ENCODE measurements around the gene ATP2B2. TPM values are rescaled to one million over a fixed set of nuclear protein-coding genes. Genes with fewer than 3 reads are reported as not detected.

The ATP2B2 gene
- total and polyA plus RNA-seq, 9 of the 15 experiments (the other 6 are each of a cell fraction or from before 2014, with no cell fraction given), result 0.06 TPM; not detected in 8

- TF ChIP-seq BACH1 (tag; IDR thresholded peaks at IDR 0.05) (no peak), ZBTB1 (CRISPR knock-in tag; IDR thresholded peaks at IDR 0.05; ENCODE audit: borderline replicate concordance, low read depth) (0 out of 2 replicates have a peak, but pooled peaks have one; percentile 33), NCOR1 (IDR thresholded peaks at IDR 0.05) (no peak), THRB (CRISPR knock-in tag; conservative IDR thresholded peaks at IDR 0.05) (no peak), RAD21 (CRISPR knock-in tag; conservative IDR thresholded peaks at IDR 0.05 in 1 of 2, IDR thresholded peaks at IDR 0.05 in 1 of 2) (peak; percentile 33 to 61; a peak in 3 of 4 replicates), NFE2L1 (tag; IDR thresholded peaks at IDR 0.05; ENCODE audit: borderline replicate concordance, low read depth) (no peak), HNRNPH1 (optimal IDR thresholded peaks at IDR 0.05; ENCODE audit: low read depth, low read length) (no peak), NFIX (CRISPR knock-in tag; IDR thresholded peaks at IDR 0.05; ENCODE audit: low read depth) (no peak), NRF1 (conservative IDR thresholded peaks at IDR 0.05 in 1 of 2, IDR thresholded peaks at IDR 0.05 in 1 of 2) (no peak), MTA1 (IDR thresholded peaks at IDR 0.05; ENCODE audit: borderline replicate concordance) (no peak), FOXA3 (CRISPR knock-in tag; conservative IDR thresholded peaks at IDR 0.05 in 1 of 2, IDR thresholded peaks at IDR 0.05 in 1 of 2) (0 out of 4 replicates have a peak, but pooled peaks of 1 of the 2 experiments have one; percentile 46), MTA3 (IDR thresholded peaks at IDR 0.05; ENCODE audit: borderline replicate concordance) (0 out of 2 replicates have a peak, but pooled peaks have one; percentile 5), ZNF644 (tag; IDR thresholded peaks at IDR 0.05; ENCODE audit: low read depth) (no peak), BMI1 (IDR thresholded peaks at IDR 0.05; ENCODE audit: low read length) (no peak), TCF7L2 (IDR thresholded peaks at IDR 0.05; ENCODE audit: low read depth, low read length) (no peak), U2AF1 (optimal IDR thresholded peaks at IDR 0.05; ENCODE audit: low read depth, low read length) (no peak), KAT7 (CRISPR knock-in tag; IDR thresholded peaks at IDR 0.05; ENCODE audit: borderline replicate concordance) (0 out of 2 replicates have a peak, but pooled peaks have one; percentile 56), ZBED1 (IDR thresholded peaks at IDR 0.05) (no peak), SAFB2 (IDR thresholded peaks at IDR 0.05; ENCODE audit: borderline replicate concordance, low read depth, low read length, severe bottlenecking) (no peak), HDAC3 (IDR thresholded peaks at IDR 0.05; ENCODE audit: borderline replicate concordance, partially characterized antibody) (no peak), ZNF3 (CRISPR knock-in tag; IDR thresholded peaks at IDR 0.05) (no peak), ZNF695 (CRISPR knock-in tag; IDR thresholded peaks at IDR 0.05) (no peak)
- TF ChIP-seq, protein P1, sequence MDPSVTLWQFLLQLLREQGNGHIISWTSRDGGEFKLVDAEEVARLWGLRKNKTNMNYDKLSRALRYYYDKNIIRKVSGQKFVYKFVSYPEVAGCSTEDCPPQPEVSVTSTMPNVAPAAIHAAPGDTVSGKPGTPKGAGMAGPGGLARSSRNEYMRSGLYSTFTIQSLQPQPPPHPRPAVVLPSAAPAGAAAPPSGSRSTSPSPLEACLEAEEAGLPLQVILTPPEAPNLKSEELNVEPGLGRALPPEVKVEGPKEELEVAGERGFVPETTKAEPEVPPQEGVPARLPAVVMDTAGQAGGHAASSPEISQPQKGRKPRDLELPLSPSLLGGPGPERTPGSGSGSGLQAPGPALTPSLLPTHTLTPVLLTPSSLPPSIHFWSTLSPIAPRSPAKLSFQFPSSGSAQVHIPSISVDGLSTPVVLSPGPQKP (CRISPR knock-in tag; IDR thresholded peaks at IDR 0.05), result no peak
- TF ChIP-seq, protein P2, sequence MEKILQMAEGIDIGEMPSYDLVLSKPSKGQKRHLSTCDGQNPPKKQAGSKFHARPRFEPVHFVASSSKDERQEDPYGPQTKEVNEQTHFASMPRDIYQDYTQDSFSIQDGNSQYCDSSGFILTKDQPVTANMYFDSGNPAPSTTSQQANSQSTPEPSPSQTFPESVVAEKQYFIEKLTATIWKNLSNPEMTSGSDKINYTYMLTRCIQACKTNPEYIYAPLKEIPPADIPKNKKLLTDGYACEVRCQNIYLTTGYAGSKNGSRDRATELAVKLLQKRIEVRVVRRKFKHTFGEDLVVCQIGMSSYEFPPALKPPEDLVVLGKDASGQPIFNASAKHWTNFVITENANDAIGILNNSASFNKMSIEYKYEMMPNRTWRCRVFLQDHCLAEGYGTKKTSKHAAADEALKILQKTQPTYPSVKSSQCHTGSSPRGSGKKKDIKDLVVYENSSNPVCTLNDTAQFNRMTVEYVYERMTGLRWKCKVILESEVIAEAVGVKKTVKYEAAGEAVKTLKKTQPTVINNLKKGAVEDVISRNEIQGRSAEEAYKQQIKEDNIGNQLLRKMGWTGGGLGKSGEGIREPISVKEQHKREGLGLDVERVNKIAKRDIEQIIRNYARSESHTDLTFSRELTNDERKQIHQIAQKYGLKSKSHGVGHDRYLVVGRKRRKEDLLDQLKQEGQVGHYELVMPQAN (IDR thresholded peaks at IDR 0.05; ENCODE audit: borderline replicate concordance), result no peak
Observed at GRCh38 chr3:10280177-10280529, 225.2 kb downstream of the ATP2B2 start (continued).
